ENCODE measurements around the gene LPCAT2. TPM values are rescaled to one million over a fixed set of nuclear protein-coding genes. Genes with fewer than 3 reads are reported as not detected.

LPCAT2 gene
- total and polyA plus RNA-seq, 2 experiments from 2014 or later: 7.8 to 23.8 TPM

DNA sequence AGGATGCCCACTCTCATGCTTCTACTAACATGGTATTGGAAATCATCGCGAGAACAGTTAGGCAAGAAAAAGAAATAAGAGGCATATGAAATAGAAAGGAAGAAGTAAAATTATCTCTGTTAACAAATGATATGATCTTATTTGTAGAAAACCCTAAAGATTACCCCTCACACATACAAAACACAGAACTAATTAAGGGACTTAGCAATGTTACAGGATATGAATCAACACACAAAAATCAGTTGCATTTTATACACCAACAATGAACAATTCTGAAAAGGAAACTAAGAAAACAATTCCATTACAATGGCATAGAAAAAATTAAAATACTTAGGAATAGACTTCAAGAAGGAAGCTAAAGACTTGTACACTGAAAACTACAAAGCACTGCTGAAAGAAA is 54.9 kb downstream of the LPCAT2 start:
- Histone ChIP-seq H3K4me1 (ENCODE audit: insufficient read depth) (no peaks in the 10 kb centered on the region), H3K9me2 (ENCODE audit: insufficient read depth) (no peaks in the 10 kb centered on the region), H2AFZ (no peak overlapping the region), H3K4me2 (no peak overlapping the region), H3K27me3 (ENCODE audit: insufficient read depth) (no peaks in the 10 kb centered on the region), H3K79me2 (replicated peaks; ENCODE audit: insufficient read depth) (no peaks in the 10 kb centered on the region), H3K27ac (ENCODE audit: low read depth) (no peak overlapping the region), H3K4me3 (no peak overlapping the region), H4K20me1 (replicated peaks; ENCODE audit: insufficient read depth) (no peaks in the 10 kb centered on the region), H3F3A (replicated peaks; ENCODE audit: low read depth) (no peaks in the 10 kb centered on the region), H3K36me3 (ENCODE audit: insufficient read depth) (no peaks in the 10 kb centered on the region)
- H3K27me3 Mint-ChIP-seq (ENCODE audit: insufficient read depth, low read depth, poor library complexity): no peaks in the 10 kb centered on the region
- no peak overlapping the region for H3K4me3 Mint-ChIP-seq
- DNase-seq (ENCODE audit: low spot score) (no peak), ATAC-seq (no peak)
- no peaks in the 10 kb centered on the region for H3K9me3 Mint-ChIP-seq
- TF ChIP-seq CREB1 (CRISPR knock-in tag; IDR thresholded peaks at IDR 0.05; ENCODE audit: low read depth) (no peak), ZNF114 (CRISPR knock-in tag; IDR thresholded peaks at IDR 0.05) (no peak), ZNF462 (CRISPR knock-in tag; IDR thresholded peaks at IDR 0.05) (no peak), EZH2phosphoT487 (IDR thresholded peaks at IDR 0.05; ENCODE audit: unreplicated experiment) (no peak), REST (IDR thresholded peaks at IDR 0.05; ENCODE audit: unreplicated experiment) (no peak), POLR2AphosphoS5 (IDR thresholded peaks at IDR 0.05; ENCODE audit: low read depth) (no peak), JUNB (IDR thresholded peaks at IDR 0.05; ENCODE audit: unreplicated experiment) (no peak), EZH2 (IDR thresholded peaks at IDR 0.05; ENCODE audit: low read depth, unreplicated experiment) (no peak), CTCF (conservative IDR thresholded peaks at IDR 0.05; ENCODE audit: low read depth in 2 of 2) (no peak), ZNF331 (CRISPR knock-in tag; IDR thresholded peaks at IDR 0.05; ENCODE audit: low read depth) (no peak), NANOG (IDR thresholded peaks at IDR 0.05; ENCODE audit: borderline replicate concordance) (no peak), STAT1 (IDR thresholded peaks at IDR 0.05; ENCODE audit: unreplicated experiment) (no peak)
- TF ChIP-seq, protein P1, sequence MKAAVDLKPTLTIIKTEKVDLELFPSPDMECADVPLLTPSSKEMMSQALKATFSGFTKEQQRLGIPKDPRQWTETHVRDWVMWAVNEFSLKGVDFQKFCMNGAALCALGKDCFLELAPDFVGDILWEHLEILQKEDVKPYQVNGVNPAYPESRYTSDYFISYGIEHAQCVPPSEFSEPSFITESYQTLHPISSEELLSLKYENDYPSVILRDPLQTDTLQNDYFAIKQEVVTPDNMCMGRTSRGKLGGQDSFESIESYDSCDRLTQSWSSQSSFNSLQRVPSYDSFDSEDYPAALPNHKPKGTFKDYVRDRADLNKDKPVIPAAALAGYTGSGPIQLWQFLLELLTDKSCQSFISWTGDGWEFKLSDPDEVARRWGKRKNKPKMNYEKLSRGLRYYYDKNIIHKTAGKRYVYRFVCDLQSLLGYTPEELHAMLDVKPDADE (IDR thresholded peaks at IDR 0.05): no peak
- no peaks in the 10 kb centered on the region for H3K4me1 Mint-ChIP-seq
- H3K36me3 Mint-ChIP-seq (ENCODE audit: low read depth): no peaks in the 10 kb centered on the region
- H3K27ac Mint-ChIP-seq: no peak overlapping the region
